COR-L47 (cell line): Measurements from ENCODE around the gene TNS2.
"Not testable (repeated sequence)": the region's sequence is repeated elsewhere in the genome, so short reads cannot be mapped to it uniquely, and the experiment has no call there.

Experiments used
- DNase-seq: peaks from one replicate; lab custom pipeline; 2025; lab: John Stamatoyannopoulos, UW

TNS2 gene

DNA sequence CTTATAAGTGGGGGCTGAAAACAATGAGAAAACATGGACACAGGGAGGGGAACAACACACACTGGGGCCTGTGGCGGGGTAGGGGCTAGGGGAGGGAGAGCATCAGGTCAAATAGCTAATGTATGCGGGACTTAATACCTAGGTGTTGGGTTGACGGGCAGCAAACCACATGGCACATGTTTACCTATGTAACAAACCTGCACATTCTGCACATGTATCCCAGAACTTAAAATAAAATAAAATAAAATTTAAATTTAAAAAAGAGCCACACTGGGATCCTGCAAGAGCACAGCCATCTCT lies 45.7 kb downstream of the TNS2 start:
- not testable (repeated sequence) for DNase-seq

DNA sequence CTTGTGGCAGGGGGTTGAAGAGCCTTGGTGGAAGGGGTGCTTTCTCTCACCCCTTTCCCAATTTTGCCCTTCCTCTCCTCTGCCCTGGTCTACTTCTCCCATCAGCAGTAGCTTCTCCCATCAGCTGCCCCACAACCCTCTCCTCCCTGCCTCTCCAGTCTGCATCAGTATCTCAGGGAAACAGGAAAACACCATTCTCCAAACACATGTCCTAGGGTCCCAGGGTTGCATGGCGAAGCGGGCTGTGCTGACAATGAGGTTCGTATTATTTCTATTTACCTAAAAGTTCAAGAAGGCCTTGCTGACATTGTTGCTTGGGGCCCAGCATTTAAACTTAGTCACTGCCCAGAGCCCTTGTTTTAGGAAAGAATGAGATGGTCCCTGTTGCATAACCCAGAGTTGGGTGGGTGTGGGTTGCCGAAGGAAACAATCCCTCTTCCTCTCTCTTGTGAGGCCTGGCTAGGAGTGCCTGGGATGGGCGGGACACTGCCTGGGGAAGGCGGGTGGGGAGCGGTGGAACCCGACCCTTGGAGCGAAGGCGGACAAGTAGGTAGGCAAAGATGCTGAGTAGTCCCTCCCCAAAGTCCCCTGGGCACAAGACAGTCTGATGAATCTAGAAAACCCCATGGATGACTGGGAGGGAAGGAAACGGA lies 46.4 kb downstream of the TNS2 start:
- no peak for DNase-seq

DNA sequence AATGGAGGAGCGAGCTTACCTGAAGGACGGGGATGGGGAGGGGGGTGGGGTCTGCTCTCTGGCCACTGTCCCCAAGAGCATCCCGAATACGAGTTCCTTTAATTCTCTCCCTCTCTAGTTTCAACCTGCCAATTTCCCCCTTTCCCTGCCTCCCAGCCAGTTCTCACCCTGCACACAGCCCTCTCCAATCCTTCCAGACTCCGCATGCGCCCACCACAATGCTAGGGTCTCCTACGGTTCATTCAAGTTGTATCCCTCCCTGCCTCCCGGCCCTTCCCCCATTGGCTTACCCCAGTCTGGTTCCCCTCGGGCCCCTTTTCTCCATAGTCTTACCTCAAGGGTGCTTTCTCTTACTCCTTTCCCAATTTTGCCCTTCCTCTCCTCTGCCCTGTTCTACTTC lies 46.9 kb downstream of the TNS2 start:
- no peak for DNase-seq

DNA sequence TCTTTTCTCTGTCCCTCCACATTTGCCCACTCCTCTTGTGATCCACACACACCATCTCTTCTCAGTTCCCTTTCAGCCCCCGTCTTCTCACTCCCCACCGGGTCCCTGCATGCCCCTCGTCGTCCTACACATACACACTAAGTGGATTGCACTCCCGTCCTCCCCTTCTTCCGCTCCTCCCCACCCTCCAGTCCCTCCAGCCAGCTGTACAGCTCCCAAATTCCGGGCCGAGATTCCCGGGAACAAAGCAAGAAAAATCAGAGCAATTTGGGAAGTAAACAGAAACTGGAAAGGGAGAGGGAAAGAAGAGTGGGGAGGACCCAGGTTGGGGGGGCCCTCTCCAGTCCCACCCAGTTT lies 47.3 kb downstream of the TNS2 start:
- no peak for DNase-seq

DNA sequence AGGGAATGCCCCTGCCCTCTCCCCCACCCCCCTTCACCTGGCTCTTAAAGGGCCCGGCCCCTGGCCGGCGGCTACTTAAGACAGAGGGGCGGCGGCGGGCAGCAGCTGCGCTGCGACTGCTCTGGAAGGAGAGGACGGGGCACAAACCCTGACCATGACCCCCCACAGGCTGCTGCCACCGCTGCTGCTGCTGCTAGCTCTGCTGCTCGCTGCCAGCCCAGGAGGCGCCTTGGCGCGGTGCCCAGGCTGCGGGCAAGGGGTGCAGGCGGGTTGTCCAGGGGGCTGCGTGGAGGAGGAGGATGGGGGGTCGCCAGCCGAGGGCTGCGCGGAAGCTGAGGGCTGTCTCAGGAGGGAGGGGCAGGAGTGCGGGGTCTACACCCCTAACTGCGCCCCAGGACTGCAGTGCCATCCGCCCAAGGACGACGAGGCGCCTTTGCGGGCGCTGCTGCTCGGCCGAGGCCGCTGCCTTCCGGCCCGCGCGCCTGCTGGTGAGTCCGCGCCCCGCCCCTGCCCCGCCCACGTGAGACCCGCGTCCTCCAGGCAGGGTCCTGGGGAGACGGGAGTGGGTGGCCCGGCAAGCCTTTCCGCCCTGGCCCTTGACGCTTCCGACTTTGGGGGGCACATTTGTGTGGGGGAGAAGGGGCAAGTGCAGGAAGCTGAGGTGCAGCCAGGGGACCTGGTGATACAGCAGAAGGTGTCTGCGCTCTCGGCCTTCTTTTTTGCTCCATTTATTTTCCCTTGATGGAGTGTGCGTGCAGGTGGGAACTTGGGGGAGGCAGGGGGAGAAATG lies 47.9 kb downstream of the TNS2 start, which contains the start of gene IGFBP6:
Gene IGFBP6 (plus strand): TSS at position 104 of the 790 bp plus-strand sequence. CDS start 51 bp downstream, at position 155.
- peak; percentile 85 for DNase-seq

DNA sequence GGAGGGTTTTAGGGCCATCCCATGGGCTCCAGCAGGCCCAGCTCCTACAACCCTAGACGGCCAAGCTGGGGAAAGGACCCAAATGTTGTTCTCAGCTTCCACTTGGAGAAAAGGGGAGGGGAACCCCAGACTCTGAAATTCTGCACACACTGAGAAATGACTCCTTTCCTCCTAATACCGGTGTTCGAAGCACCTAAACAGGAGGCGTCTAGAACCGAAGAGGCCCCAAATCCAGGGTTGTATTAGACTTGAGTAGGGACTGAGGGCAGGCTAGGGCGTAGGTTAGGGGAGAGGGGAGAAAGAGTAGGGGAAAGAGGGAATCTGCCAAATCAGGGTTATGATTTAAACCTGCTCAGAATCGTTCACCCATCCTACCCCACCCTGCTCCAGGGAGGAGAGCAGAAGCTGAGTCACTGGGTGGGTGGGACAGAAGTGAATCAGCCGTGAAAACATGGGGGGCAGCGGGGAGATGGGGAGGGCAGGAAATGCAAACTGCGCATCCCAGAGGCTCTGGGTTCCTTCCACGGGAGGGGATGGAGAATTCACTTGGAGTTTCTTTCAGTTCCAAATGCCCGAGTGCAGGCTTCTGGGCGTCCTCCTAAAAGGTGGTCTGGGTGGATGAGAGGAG lies 48.6 kb downstream of the TNS2 start:
- DNase-seq: no peak

DNA sequence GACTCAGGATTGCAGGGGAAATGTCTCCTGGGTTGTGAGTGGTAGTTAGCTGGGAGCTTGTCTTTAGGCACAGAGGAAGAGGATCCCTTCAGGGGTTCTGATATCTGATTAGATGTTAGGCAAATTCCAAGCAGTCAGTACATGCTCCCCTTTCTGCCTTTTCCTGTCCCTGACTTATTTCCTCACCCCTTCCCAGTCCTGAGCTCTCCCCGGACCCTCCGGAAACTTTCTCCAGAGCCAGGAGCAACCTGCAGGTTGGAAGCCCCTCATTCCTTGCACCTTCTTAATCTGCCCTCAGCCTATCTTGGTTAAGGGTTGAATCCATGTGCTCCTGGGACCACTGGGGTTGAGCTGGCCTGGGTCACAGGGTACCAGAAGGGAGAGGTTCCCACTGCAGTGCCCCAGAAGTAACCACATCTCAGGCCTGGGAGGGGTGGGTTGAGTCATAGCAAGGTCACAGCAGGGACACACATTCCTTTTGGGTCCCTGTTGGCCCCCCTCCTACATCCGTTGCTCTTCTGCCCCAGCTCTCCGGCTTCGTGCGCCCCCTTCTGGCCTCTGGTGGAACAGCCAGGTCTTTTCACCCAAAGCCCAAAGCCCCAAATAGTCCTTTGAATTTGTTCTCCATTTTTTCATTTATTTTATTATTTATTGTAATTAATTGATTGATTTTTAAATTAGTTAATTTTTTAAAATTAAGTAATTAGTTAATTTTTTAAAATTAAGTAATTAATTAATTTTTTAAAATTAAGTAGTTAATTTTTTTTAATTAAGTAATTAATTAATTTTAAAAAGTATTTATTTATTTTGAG lies 49.4 kb downstream of the TNS2 start:
- DNase-seq: peak; percentile 58

DNA sequence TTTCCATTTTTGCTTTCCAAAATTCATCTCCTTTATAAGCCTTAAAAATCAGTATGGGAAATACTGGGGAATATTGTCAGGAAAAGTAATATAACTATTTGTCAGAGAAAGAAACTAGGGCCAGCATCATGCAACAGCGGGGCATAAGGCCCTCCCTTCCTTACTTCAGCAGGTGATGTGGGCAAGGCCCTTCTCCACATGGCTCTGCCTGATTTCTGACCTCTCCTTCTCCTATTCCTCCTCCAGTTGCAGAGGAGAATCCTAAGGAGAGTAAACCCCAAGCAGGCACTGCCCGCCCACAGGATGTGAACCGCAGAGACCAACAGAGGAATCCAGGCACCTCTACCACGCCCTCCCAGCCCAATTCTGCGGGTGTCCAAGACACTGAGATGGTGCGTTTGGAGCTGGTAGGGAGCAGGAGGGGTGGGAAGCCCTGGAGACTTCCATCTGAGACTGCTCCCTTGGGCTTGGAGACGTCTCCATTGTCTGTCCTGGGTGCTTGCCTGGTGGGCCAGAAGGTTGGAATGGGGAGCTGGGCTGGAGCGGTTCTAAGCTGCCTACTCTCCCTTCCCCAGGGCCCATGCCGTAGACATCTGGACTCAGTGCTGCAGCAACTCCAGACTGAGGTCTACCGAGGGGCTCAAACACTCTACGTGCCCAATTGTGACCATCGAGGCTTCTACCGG lies 50.7 kb downstream of the TNS2 start:
- no peak for DNase-seq

DNA sequence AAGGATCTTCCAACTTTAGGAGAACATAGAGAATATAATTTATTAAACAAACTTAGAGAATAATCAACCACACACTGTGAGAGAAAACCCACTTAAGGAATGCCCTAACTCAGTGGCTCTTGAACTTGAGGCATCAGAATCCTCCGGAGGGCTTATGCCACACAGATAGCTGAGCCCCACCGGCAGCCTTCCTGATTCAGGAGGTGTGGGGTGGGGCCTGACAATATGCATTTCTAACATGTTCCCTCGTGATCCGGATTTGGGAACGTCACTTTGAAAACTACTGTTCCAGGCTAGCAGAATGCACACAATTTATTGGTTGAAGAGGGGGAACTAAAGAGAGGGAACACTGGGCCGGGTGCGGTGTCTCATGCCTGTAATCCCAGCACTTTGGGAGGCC lies 51.4 kb downstream of the TNS2 start:
- no peak for DNase-seq

DNA sequence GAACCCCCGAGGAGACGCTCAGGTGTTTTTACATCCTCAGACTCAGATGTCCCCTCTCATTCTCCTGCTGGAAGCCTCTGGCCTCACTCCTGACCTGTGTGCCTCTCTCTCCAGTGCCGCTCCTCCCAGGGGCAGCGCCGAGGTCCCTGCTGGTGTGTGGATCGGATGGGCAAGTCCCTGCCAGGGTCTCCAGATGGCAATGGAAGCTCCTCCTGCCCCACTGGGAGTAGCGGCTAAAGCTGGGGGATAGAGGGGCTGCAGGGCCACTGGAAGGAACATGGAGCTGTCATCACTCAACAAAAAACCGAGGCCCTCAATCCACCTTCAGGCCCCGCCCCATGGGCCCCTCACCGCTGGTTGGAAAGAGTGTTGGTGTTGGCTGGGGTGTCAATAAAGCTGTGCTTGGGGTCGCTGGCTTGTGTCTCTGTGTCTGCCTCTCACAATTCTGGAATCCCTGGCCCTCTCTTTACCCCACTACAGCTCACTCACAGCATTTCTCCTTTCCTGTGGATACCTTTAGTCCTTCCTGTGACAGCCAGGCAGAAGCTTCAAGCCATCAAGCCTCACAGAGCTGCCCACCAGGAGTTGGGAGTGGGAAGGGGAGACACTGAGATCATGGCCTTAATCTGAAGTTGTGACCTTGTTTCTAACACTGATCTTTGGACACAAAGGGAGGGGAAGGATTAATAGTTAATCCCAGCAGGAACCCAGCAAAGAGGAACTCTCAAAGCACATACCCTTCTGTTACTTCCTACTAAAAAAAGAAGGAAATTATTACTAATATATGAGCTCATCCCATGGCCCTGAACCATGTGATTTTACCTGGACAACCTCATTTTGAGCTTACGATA lies 52.3 kb downstream of the TNS2 start:
- no peak for DNase-seq

DNA sequence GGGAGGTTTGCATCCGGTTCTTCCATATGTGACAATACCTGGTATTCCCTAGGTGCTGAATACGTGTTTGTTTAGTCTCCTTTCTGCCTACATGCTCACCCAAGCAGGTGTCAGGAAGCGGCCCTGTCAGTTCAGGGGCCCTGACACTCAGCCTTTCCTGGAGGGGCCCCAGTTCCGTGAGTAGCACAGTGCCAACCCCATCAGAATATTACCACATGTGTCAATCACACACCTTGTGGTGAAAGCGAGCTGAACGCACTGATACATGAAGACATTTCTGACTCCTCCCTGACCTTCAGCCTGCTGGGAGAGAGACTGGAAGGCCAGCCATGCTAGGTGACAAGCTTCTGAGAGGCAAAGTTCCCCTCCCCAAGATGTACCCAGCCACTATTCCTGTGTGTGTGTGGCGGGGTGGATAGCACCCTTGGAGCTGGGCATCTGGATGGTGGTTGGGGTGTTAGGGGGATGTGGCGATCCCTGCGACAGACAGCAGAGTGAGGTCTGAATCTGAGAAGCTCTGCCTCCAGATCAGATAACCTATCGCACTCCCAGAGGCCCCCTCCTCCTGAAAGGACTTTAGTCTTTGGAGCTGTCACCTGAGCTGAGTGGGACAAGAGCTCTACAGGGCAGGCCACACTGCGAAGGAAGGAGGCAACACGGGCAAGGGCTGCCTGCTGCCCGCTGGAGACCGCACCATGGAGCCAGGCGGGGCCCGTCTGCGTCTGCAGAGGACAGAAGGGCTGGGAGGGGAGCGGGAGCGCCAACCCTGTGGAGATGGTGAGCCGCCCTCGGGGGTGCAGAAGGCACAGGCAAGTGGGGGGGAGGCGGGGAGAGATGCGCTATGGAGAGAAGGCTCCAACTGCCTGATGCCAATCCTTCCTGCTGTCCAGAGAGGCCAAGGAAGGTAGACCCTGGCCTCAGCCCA lies 53.3 kb downstream of the TNS2 start, which contains the start of gene SOAT2:
Gene SOAT2 (plus strand): TSS at position 604 of the 925 bp plus-strand sequence. CDS start 92 bp downstream, at position 696.
- no peak for DNase-seq

DNA sequence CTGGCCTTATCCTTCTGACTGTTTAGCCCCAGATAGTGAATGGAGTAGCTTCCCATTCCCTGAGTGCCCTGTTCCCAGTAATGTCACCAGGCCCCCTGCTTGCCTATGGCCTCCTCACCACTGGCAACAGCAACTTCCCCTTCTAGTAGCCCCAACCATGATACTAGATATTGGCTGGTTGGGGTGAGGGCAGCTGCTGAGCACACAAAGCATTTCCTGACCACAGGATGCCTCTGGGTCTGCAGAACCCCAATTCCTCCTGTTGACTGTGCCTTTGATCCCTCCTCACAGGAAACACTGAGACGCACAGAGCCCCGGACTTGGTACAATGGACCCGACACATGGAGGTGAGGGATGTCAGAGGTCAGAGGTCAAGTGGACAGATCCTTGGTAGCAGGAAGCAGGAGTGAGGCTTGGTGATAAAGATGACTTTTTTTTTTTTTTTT lies 54.0 kb downstream of the TNS2 start:
- DNase-seq: no peak

DNA sequence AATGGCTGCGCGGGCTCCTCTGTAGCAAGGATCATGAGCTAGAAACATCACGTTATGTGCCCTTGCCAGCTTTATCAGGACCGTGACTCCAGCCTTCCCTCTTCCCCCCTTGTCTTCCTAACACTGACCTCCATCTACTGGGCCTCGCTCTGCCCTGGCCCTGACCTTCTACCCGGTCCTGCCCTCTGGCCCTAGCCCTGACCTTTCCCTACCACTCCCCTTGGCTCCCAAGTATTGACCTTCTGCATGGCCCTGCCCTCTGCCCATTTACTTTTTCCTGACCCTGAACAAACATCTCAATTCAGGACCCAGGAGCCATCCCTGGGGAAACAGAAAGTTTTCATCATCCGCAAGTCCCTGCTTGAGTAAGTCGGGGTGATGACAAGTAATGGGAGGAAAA lies 55.4 kb downstream of the TNS2 start:
- DNase-seq: no peak

DNA sequence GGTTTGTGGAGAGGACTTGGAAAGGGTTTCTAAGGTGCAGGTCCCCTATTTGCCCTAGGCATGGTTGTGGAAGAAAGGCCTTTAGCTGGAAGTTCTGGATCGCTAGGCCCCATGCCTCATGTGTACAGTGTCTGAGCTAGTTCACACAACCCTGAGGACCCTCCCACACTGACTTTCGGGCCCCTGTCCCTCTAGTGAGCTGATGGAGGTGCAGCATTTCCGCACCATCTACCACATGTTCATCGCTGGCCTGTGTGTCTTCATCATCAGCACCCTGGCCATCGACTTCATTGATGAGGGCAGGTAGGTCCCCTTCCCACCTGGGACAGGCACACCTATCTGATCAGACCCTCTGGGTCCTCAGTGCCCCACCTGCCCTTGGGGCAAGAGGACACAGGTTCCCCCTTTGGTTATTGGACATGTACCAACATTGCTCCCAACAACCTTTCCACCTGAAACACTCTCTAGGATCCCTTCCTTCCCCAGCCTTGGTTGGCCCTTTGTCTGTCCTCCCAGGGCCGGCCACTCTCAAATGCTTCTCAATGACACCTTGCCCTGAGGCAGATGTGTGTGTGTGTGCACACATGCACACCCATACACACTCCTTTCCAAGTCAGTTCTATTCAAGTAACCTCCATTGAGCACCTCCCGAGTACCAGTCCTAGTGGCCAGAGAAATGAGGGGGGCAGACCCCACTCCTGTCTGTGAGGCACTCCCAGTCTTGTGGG lies 56.0 kb downstream of the TNS2 start:
- no peak for DNase-seq

DNA sequence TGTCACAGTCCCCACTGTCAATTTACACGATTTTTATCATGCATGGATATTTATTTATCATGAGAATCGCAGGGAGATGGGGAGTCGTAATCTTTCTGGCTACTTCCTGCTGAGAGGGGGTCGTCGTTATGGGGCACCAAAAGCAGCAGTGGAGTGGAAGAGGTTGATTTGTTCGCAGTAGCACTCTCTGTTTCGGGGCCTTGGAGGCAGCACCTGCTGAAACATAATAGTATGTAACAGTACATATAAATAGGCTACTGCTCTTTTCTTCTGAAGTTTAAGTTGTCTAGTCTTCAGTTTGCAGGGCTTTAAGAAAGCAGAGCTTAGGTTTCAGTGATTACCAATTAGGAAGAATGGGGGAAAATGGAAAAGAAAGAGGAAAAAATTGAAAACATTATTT lies 57.3 kb downstream of the TNS2 start:
- no peak for DNase-seq

DNA sequence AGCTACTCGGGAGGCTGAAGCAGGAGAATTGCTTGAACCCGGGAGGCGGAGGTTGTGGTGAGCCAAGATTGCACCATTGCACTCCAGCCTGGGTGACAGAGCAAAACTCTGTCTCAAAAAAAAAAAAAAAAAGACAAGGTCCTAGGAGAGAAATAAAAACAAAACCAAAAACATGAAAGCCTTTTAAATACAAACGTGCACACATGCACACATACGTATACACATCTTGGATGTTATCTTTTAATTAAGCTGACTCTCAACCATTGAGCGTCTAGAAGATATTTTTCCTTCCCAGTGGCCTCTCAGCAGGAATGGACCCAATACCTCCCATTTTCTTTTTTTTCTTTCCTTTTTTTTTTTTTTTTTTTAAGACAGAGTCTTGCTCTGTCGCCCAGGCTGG lies 62.6 kb downstream of the TNS2 start:
- not testable (repeated sequence) for DNase-seq

DNA sequence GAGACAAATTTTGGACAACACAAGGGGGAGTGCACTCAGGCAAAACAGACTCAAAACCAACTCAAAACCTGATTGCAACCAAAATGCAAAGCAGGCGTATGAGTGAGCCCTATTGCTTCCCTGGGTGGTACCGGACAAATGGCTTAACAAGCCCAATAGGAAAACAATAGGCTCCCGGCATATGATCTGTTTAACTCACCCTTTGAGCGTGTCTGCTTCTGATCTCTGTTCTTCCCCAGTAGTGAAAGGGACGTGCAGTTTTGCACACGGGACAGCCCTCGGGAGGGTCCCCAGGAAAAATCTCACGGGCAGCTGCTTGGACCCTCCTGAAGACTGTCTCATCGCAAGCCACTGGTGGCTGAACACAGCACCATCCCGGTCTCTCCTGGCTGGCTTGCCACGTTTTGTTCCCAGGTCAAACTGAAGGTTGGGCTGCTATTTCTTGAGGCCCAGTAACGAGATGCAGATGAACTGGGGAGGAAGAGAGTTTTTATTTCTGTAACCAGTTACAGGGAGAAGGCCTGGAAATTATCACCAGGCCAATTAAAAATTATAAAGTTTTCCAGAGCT lies 63.4 kb downstream of the TNS2 start:
- DNase-seq: no peak

DNA sequence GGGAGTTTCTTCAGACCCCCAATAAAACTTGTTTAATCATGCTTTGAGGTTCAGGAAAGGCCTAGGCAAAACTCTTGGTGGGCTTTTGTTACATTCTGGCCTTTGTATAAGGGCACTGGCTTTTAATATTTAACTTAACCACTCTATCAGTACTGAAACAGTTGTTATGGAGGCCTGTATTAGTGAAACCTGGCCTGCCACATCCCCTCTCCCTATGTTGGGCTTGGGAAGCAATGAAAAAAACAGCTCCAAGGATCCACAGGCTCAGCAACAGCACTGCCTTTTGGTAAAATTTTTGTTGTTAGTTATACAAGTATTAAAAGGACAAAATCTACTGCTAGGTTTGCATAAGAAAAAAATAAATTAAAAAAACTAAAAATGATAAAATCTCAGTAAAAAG lies 64.1 kb downstream of the TNS2 start:
- DNase-seq: no peak
